Lower leg skin (tissue), 3 donors: ENCODE data around the gene TTC21B.

Source experiments
- POLR2A ChIP-seq, 2 donors: fragments of 450-650 bp; IDR thresholded peaks; one replicate each; pipeline ENCODE4 v1.6.1; 2016 to 2017; ENCODE audit warnings: antibody characterized with exemption in 2 of 2, mild to moderate bottlenecking in 1 of 2, moderate library complexity in 1 of 2
- TF ChIP-seq, protein P1 (sequence below), 3 donors: fragments of 450-650 bp; IDR thresholded peaks; one replicate each; pipeline ENCODE4 v1.5.1; 2016; ENCODE audit warnings: antibody characterized with exemption in 3 of 3, mild to moderate bottlenecking in 3 of 3, moderate library complexity in 2 of 3

DNA sequence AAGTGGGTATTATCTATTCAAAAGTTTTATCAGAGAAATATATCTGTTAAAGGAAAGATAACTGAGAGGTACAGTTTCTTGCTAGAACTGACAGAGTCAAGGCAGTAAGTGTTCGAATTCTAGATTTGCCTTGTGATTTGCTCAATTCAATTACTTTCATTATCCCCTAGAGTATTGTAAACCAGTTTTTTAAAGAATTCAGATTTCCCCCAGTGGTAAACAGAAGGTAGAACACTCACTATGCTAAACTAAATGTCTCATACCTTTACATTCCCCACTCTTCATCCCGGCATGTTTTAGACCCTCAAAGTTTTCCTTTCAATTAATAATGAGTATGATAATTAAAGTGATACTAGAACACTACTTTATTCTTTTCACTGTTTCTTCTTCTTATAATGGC is 28.6 kb downstream of the TTC21B start:
- TF ChIP-seq POLR2A (IDR thresholded peaks at IDR 0.05): no peak
- TF ChIP-seq, protein P1, sequence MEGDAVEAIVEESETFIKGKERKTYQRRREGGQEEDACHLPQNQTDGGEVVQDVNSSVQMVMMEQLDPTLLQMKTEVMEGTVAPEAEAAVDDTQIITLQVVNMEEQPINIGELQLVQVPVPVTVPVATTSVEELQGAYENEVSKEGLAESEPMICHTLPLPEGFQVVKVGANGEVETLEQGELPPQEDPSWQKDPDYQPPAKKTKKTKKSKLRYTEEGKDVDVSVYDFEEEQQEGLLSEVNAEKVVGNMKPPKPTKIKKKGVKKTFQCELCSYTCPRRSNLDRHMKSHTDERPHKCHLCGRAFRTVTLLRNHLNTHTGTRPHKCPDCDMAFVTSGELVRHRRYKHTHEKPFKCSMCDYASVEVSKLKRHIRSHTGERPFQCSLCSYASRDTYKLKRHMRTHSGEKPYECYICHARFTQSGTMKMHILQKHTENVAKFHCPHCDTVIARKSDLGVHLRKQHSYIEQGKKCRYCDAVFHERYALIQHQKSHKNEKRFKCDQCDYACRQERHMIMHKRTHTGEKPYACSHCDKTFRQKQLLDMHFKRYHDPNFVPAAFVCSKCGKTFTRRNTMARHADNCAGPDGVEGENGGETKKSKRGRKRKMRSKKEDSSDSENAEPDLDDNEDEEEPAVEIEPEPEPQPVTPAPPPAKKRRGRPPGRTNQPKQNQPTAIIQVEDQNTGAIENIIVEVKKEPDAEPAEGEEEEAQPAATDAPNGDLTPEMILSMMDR (IDR thresholded peaks at IDR 0.05): no peak
